MCF 10A (cell line): ENCODE measurements around the gene MRPS24. TPM values are rescaled to one million over a fixed set of nuclear protein-coding genes. Genes with fewer than 3 reads are reported as not detected.
"Not testable (repeated sequence)": the region's sequence is repeated elsewhere in the genome, so short reads cannot be mapped to it uniquely, and the experiment has no call there.

Experiments used
- BruUV-seq: library from RNA; stranded (reverse); fragments of 400-500 nt; replicated peaks from 2 replicates; lab custom pipeline; 2021; lab: Mats Ljungman, UMichigan
- CTCF ChIA-PET: fragments of 300-600 bp; sonication (Branson Sonifier 250); formaldehyde crosslinking; extraction: SDS; loops from one replicate; lab custom pipeline; 2021; ENCODE audit warnings: antibody characterized with exemption, inconsistent platforms; lab: Yijun Ruan, JAX
- POLR2A ChIA-PET: fragments of 300-600, 350-650 bp; sonication (Branson Sonifier 250); formaldehyde crosslinking; extraction: SDS; loops from one replicate; lab custom pipeline; 2020; ENCODE audit warnings: antibody characterized with exemption, inconsistent platforms; lab: Yijun Ruan, JAX
- DNase-seq: peaks from one replicate; pipeline ENCODE4 v3.0.0-alpha.2; 2018; ENCODE audit not compliant: unreplicated experiment
- H3K27ac Mint-ChIP-seq: one replicate; pipeline ENCODE4 v1.8.0; 2022; ENCODE audit warnings: mild to moderate bottlenecking, low read depth, mixed read lengths; ENCODE audit not compliant: unreplicated experiment
- H3K27me3 Mint-ChIP-seq: one replicate; pipeline ENCODE4 v1.8.0; 2022; ENCODE audit warnings: mixed read lengths; ENCODE audit not compliant: insufficient read depth, unreplicated experiment
- H3K36me3 Mint-ChIP-seq: one replicate; pipeline ENCODE4 v1.8.0; 2022; ENCODE audit warnings: mild to moderate bottlenecking, moderate library complexity, mixed read lengths; ENCODE audit not compliant: insufficient read depth, unreplicated experiment
- H3K4me1 Mint-ChIP-seq: one replicate; pipeline ENCODE4 v1.8.0; 2022; ENCODE audit warnings: mixed read lengths; ENCODE audit not compliant: insufficient read depth, unreplicated experiment
- H3K4me3 Mint-ChIP-seq: one replicate; pipeline ENCODE4 v1.8.0; 2022; ENCODE audit warnings: mild to moderate bottlenecking, moderate library complexity, mixed read lengths; ENCODE audit not compliant: unreplicated experiment
- H3K9me3 Mint-ChIP-seq: one replicate; pipeline ENCODE4 v1.8.0; 2022; ENCODE audit warnings: mixed read lengths; ENCODE audit not compliant: unreplicated experiment
- intact Hi-C: fragments of 100-400 bp; cut with micrococcal nuclease; formaldehyde crosslinking; loops from 2 replicates; pipeline ENCODE4 v1.14.1; 2022
- total RNA-seq: library from RNA; stranded (reverse); gene quantifications from 2 replicates; pipeline ENCODE4 v1.2.3, GENCODE V29; 2022
- TF ChIP-seq, protein P1 (sequence below): fragments of 200-600 bp; IDR thresholded peaks from one replicate; pipeline ENCODE4 v1.8.0; 2022; ENCODE audit warnings: antibody characterized with exemption, mild to moderate bottlenecking; ENCODE audit not compliant: unreplicated experiment

Gene MRPS24
- total RNA-seq, 1 experiment from 2014 or later = 188 TPM

DNA sequence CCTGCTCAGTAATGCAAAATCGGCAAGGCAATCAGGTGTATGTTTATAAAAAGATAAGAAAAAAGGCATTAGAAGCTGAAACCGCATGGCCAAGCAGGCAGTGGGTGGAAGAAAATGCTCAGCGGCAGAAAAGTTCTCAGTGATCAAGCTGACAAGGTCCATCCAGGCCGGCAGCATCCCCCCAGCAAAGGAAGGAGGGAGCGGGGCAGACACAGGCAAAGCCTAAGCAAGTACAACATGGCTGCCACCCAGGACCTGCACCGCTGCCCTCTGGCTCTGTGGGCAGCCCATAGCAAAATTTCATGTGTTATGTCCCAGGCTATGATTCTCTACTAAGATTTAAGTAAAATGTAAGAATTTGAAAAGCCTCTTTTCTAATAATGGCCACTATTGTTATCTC lies 45.4 kb downstream of the MRPS24 start:
- DNase-seq = no peak
- no peaks in the 10 kb centered on the region for H3K36me3 Mint-ChIP-seq
- intact Hi-C loops = no loop called here
- TF ChIP-seq, protein P1, sequence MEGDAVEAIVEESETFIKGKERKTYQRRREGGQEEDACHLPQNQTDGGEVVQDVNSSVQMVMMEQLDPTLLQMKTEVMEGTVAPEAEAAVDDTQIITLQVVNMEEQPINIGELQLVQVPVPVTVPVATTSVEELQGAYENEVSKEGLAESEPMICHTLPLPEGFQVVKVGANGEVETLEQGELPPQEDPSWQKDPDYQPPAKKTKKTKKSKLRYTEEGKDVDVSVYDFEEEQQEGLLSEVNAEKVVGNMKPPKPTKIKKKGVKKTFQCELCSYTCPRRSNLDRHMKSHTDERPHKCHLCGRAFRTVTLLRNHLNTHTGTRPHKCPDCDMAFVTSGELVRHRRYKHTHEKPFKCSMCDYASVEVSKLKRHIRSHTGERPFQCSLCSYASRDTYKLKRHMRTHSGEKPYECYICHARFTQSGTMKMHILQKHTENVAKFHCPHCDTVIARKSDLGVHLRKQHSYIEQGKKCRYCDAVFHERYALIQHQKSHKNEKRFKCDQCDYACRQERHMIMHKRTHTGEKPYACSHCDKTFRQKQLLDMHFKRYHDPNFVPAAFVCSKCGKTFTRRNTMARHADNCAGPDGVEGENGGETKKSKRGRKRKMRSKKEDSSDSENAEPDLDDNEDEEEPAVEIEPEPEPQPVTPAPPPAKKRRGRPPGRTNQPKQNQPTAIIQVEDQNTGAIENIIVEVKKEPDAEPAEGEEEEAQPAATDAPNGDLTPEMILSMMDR = no peak
- H3K27ac Mint-ChIP-seq = no peak overlapping the region
- H3K4me1 Mint-ChIP-seq = no peaks in the 10 kb centered on the region
- ChIA-PET CTCF (interaction anchor here (1.4 kb wide), 1 partner anchor 14 kb away, joined by 5 read pairs; no protein-coding TSS in a partner anchor), POLR2A (no interaction called here)
- no peaks in the 10 kb centered on the region for H3K9me3 Mint-ChIP-seq
- BruUV-seq = no TSS peak
- peaks cover 48% of the 10 kb centered on the region for H3K27me3 Mint-ChIP-seq
- no peak overlapping the region for H3K4me3 Mint-ChIP-seq

DNA sequence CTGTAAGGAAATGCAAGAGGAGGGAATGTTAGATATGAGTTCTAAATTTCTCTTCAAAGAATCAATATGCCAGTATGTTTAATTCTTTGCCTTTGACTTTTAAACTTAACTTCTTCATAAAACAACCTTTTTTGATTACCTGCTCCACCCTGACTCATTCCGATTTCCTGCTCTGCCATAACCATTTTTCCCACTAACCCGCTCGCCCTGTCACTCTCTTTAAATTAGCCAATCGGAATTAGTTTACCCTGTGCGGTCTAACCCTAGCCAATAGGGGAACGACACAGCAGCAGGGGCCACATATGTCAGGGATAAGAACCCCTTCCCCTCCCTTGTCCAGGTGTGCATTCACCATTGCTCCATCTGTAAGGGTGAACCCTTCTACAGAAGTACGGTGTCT lies 45.9 kb downstream of the MRPS24 start:
- H3K4me1 Mint-ChIP-seq, DNase-seq, POLR2A ChIA-PET, BruUV-seq, H3K27ac Mint-ChIP-seq, intact Hi-C loops, H3K9me3 Mint-ChIP-seq, H3K36me3 Mint-ChIP-seq, H3K4me3 Mint-ChIP-seq: not testable (repeated sequence)
- CTCF ChIA-PET = interaction anchor here (1.4 kb wide), 1 partner anchor 15 kb away, joined by 5 read pairs; no protein-coding TSS in a partner anchor
- H3K27me3 Mint-ChIP-seq = peaks cover 43% of the 10 kb centered on the region

Other genes starting within 250 kb of the MRPS24 start
- gene COA1, start 140.0 kb downstream of the MRPS24 start, total RNA-seq = 65.5 and 68.5 TPM in 2 replicates
- 41.2 and 46.0 TPM in 2 replicates for gene BLVRA, start 110.8 kb downstream of the MRPS24 start, total RNA-seq
- 37.2 and 51.1 TPM in 2 replicates for gene URGCP, start 37.1 kb upstream of the MRPS24 start, total RNA-seq
- gene UBE2D4, start 56.9 kb upstream of the MRPS24 start, total RNA-seq = 11.6 and 13.7 TPM in 2 replicates
- gene SPDYE1, start 128.4 kb upstream of the MRPS24 start, total RNA-seq = not detected in 2 replicates
- gene DBNL, start 175.2 kb upstream of the MRPS24 start, total RNA-seq = 49.7 and 52.9 TPM in 2 replicates
- not detected in 2 replicates for gene PGAM2, start 196.1 kb upstream of the MRPS24 start, total RNA-seq
- gene POLM, start 213.0 kb upstream of the MRPS24 start, total RNA-seq = 19.2 and 22.8 TPM in 2 replicates
- gene AEBP1, start 234.8 kb upstream of the MRPS24 start, total RNA-seq = not detected in 2 replicates